ENCODE results near the gene NRP1. TPM values are rescaled to one million over a fixed set of nuclear protein-coding genes. Genes with fewer than 3 reads are reported as not detected.
A peak's percentile ranks its signal among the peaks of the same experiment; 100 is the strongest.

The NRP1 gene
- total and polyA plus RNA-seq, 4 experiments from 2014 or later, result 1.6 TPM; not detected in 2

DNA sequence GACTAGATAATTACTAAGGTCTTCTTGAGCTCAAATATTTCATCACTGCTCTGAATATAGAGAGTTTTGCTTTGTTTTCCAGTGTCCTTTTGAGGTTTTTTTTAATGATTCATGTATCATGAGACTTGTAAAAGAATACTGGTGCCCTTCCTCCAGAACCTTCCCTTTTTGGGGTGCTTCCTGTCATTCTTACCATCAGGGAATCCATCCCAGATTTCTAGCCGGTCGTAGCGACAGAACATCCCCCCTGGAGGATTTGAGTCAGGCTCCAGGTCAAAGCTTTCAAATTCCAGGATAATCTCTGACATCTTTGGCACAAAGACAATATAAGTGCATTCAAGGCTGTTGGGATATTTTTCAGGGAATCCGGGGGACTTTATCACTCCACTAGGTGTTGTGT is 71.0 kb downstream of the NRP1 start:
- no peak overlapping the region for H3K27ac Mint-ChIP-seq
- Histone ChIP-seq H3K4me3 (ENCODE audit: low read length in 2 of 2) (no peak overlapping the region), H3K9me3 (ENCODE audit: control insufficient read depth in 1 of 2, low read length in 2 of 2) (no peaks in the 10 kb centered on the region), H3K4me1 (ENCODE audit: insufficient read depth, low read length) (peaks cover 7% of the 10 kb centered on the region), H3K27me3 (ENCODE audit: insufficient read depth, low read length) (no peaks in the 10 kb centered on the region), H3K27ac (ENCODE audit: low read depth, low read length) (no peak overlapping the region), H3K36me3 (ENCODE audit: insufficient read depth, low read length) (no peaks in the 10 kb centered on the region)
- intact Hi-C loops (cut with micrococcal nuclease), result no loop called here
- H3K4me1 Mint-ChIP-seq, result peaks cover 8 to 15% (median 11%) of the 10 kb centered on the region in 4 donors
- ChIA-PET CTCF (ENCODE audit: partially characterized antibody) (interaction anchor here (1.6 kb wide), 1 partner anchor 71 kb away, joined by 5 read pairs; no protein-coding TSS in a partner anchor), POLR2A (ENCODE audit: partially characterized antibody) (interaction anchor here (0.8 kb wide), 1 partner anchor 14 kb away, joined by 3 read pairs; no protein-coding TSS in a partner anchor)
- DNase-seq, result no peak
- peaks cover 2% of the 10 kb centered on the region in 2 donors for H3K27me3 Mint-ChIP-seq
- H3K9me3 Mint-ChIP-seq, result no peaks in the 10 kb centered on the region
- H3K4me3 Mint-ChIP-seq, result no peak overlapping the region
- H3K36me3 Mint-ChIP-seq, result no peaks in the 10 kb centered on the region

DNA sequence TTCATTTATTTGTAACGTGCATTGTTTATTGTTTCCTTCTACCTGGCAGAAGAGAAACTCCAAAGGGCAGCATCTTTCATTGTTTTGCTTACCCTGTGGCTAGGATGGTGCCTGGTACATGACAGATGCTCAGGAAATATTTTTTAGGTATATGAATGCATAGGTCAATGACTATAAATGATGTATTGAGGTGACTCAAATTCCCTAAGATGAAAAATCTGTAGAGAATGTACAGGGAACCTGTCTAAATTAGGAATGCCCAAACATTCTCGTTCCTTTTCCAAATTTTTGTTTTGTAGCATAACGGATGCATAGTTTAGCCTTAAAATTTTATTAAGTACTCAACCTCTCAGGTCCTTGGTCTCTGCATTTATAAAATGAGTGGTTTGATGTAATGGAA is 71.6 kb downstream of the NRP1 start:
- CTCF ChIA-PET (ENCODE audit: partially characterized antibody), result interaction anchor here (1.6 kb wide), 1 partner anchor 70 kb away, joined by 5 read pairs; no protein-coding TSS in a partner anchor

DNA sequence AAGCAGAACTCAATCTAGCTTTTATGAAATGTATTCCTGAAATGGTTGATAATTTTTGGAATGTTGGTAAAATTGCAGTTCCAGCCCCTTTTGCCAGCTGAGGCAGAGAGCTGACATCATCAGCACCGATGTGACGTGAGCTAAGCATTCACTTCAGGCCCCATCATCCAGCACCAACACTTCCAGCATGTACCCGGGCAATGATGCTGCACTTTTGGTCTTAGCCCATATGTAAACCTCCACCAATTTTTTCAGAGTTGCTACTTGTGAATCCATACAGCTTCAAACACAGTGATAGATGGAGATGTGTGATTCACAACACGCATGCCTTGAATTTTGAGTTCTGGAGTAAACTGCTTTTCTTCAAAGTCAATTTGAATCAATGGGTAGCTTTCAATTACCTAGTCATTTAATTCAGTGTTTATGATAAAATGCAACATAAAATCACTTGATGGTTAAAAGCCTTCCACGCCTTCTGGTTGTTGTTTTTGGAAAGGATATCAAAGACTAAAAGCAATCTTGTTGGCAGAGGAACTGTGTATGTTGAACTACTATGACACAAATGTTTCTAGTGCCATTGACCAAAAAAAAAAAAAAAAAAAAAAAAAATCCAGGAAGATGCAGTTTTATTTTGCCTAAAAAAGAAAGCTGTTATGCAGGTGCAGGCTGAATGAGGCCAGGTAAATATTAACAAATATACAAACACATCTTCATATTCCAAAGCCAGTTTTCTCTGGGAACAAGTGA is 73.9 kb downstream of the NRP1 start:
- H3K27me3 Mint-ChIP-seq, result peaks cover 2% of the 10 kb centered on the region in 2 donors
- ChIA-PET POLR2A (ENCODE audit: partially characterized antibody) (no interaction called here), CTCF (ENCODE audit: partially characterized antibody) (interaction anchor here (0.5 to 2.0 kb wide), 2 partner anchors 34 to 67 kb away, joined by 3 to 7 read pairs; no protein-coding TSS in a partner anchor)
- no peak overlapping the region for H3K27ac ChIP-seq (ENCODE audit: low read depth, low read length)
- H3K27me3 ChIP-seq (ENCODE audit: insufficient read depth, low read length), result no peaks in the 10 kb centered on the region
- H3K4me1 Mint-ChIP-seq, result peaks cover 8 to 15% (median 11%) of the 10 kb centered on the region in 4 donors
- no peaks in the 10 kb centered on the region for H3K36me3 Mint-ChIP-seq
- no peak overlapping the region for H3K27ac Mint-ChIP-seq
- DNase-seq, result no peak
- H3K4me3 Mint-ChIP-seq, result no peak overlapping the region
- no peaks in the 10 kb centered on the region for H3K9me3 Mint-ChIP-seq
- H3K9me3 ChIP-seq (ENCODE audit: control insufficient read depth in 1 of 2, low read length in 2 of 2), result no peaks in the 10 kb centered on the region
- H3K4me3 ChIP-seq (ENCODE audit: low read length in 2 of 2), result no peak overlapping the region
- intact Hi-C loops (cut with micrococcal nuclease), result no loop called here
- H3K4me1 ChIP-seq (ENCODE audit: insufficient read depth, low read length), result peaks cover 7% of the 10 kb centered on the region
- no peaks in the 10 kb centered on the region for H3K36me3 ChIP-seq (ENCODE audit: insufficient read depth, low read length)

More for the DNA sequence above, 71.6 kb downstream of the NRP1 start:
- H3K4me1 Mint-ChIP-seq, result peaks cover 8 to 15% (median 11%) of the 10 kb centered on the region in 4 donors
- POLR2A ChIA-PET (ENCODE audit: partially characterized antibody), result no interaction called here
- H3K9me3 Mint-ChIP-seq, result no peaks in the 10 kb centered on the region
- H3K36me3 Mint-ChIP-seq, result no peaks in the 10 kb centered on the region
- no peaks in the 10 kb centered on the region for H3K36me3 ChIP-seq (ENCODE audit: insufficient read depth, low read length)
- H3K27ac ChIP-seq (ENCODE audit: low read depth, low read length), result no peak overlapping the region
- no peaks in the 10 kb centered on the region for H3K27me3 ChIP-seq (ENCODE audit: insufficient read depth, low read length)
- peaks cover 2% of the 10 kb centered on the region in 2 donors for H3K27me3 Mint-ChIP-seq
- H3K9me3 ChIP-seq (ENCODE audit: control insufficient read depth in 1 of 2, low read length in 2 of 2), result no peaks in the 10 kb centered on the region
- peaks cover 7% of the 10 kb centered on the region for H3K4me1 ChIP-seq (ENCODE audit: insufficient read depth, low read length)
- no peak overlapping the region for H3K4me3 ChIP-seq (ENCODE audit: low read length in 2 of 2)
- intact Hi-C loops (cut with micrococcal nuclease), result no loop called here
- H3K4me3 Mint-ChIP-seq, result no peak overlapping the region
- DNase-seq, result no peak
- H3K27ac Mint-ChIP-seq, result peak overlapping the region in 1 of 7 donors; percentile 19

DNA sequence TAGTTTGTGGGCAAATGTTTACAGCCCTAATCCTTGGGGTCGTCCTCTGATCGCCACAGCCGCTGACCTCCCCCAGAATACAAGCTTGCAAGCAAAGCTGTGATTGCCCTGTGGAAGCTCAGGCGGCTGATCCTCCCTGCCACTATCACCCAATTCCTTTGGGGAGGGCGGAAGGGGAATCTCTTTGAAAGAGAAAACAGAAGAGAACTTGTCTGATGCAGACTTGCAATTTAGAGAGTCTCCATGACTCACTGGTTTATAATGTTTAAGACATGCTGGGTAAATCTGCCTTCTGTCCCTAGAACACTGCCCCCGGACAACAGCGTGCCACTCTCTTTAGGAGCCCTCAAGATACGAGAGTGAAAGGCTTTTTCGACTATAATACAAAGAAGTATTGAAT is 75.5 kb downstream of the NRP1 start:
- POLR2A ChIA-PET (ENCODE audit: partially characterized antibody), result interaction anchor here (1.1 kb wide), 1 partner anchor 9 kb away, joined by 3 read pairs; no protein-coding TSS in a partner anchor

DNA sequence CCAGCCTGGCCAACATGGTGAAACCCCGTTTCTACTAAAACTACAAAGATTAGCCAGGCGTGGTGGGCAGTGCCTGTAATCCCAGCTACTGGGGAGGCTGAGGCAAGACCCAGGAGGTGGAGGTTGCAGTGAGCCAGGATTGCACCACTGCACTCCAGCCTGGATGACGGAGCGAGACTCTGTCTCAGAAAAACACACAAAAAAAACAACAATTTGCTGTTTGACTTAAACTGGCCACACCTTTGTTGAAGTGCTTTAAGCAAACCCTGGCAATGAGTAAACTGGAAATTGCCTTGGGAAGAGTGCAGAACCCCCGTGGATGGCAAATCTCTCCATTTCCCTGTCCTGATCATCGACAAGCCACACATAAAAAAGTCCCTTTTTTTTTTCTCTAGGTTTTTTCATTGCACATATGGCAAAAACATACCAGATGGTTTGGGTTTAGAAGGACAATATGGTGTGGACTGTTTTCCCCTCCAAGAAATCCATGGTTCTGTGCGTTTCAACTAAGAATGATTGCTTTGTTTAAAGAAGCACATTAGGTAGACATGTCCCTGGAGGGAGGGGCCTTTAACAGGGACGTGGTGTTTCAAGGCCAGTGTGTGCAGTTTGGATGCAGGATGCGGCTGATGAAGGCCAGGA is 76.9 kb downstream of the NRP1 start:
- Mint-ChIP-seq H3K9me3 (peaks cover 0 to 1% (median 0%) of the 10 kb centered on the region in 8 donors), H3K27me3 (peaks cover under 1 to 2% of the 10 kb centered on the region in 2 donors), H3K4me3 (no peak overlapping the region), H3K27ac (no peak overlapping the region), H3K4me1 (peaks cover 2 to 8% (median 6%) of the 10 kb centered on the region in 4 donors), H3K36me3 (no peaks in the 10 kb centered on the region)
- Histone ChIP-seq H3K9me3 (ENCODE audit: control insufficient read depth in 1 of 2, low read length in 2 of 2) (no peaks in the 10 kb centered on the region), H3K27ac (ENCODE audit: low read depth, low read length) (no peak overlapping the region), H3K4me3 (ENCODE audit: low read length in 2 of 2) (no peak overlapping the region), H3K36me3 (ENCODE audit: insufficient read depth, low read length) (no peaks in the 10 kb centered on the region), H3K4me1 (ENCODE audit: insufficient read depth, low read length) (no peaks in the 10 kb centered on the region), H3K27me3 (ENCODE audit: insufficient read depth, low read length) (no peaks in the 10 kb centered on the region)
- ChIA-PET CTCF (ENCODE audit: partially characterized antibody) (no interaction called here), POLR2A (ENCODE audit: partially characterized antibody) (no interaction called here)
- intact Hi-C loops (cut with micrococcal nuclease), result no loop called here
- DNase-seq, result no peak

More for the DNA sequence above, 75.5 kb downstream of the NRP1 start:
- H3K9me3 ChIP-seq (ENCODE audit: control insufficient read depth in 1 of 2, low read length in 2 of 2), result no peaks in the 10 kb centered on the region
- DNase-seq, result no peak
- no peak overlapping the region for H3K4me3 ChIP-seq (ENCODE audit: low read length in 2 of 2)
- CTCF ChIA-PET (ENCODE audit: partially characterized antibody), result interaction anchor here (1.4 kb wide), 1 partner anchor 16 kb away, joined by 3 read pairs; no protein-coding TSS in a partner anchor
- intact Hi-C loops (cut with micrococcal nuclease), result no loop called here
- H3K36me3 ChIP-seq (ENCODE audit: insufficient read depth, low read length), result no peaks in the 10 kb centered on the region
- no peak overlapping the region for H3K27ac ChIP-seq (ENCODE audit: low read depth, low read length)
- H3K4me3 Mint-ChIP-seq, result no peak overlapping the region
- peaks cover 1 to 6% (median 4%) of the 10 kb centered on the region in 4 donors for H3K4me1 Mint-ChIP-seq
- no peaks in the 10 kb centered on the region for H3K9me3 Mint-ChIP-seq
- H3K27me3 Mint-ChIP-seq, result peaks cover 2% of the 10 kb centered on the region in 2 donors
- H3K4me1 ChIP-seq (ENCODE audit: insufficient read depth, low read length), result peaks cover under 1% of the 10 kb centered on the region
- H3K36me3 Mint-ChIP-seq, result no peaks in the 10 kb centered on the region
- no peaks in the 10 kb centered on the region for H3K27me3 ChIP-seq (ENCODE audit: insufficient read depth, low read length)
- H3K27ac Mint-ChIP-seq, result peak overlapping the region in 2 of 7 donors; percentile 3 to 76

DNA sequence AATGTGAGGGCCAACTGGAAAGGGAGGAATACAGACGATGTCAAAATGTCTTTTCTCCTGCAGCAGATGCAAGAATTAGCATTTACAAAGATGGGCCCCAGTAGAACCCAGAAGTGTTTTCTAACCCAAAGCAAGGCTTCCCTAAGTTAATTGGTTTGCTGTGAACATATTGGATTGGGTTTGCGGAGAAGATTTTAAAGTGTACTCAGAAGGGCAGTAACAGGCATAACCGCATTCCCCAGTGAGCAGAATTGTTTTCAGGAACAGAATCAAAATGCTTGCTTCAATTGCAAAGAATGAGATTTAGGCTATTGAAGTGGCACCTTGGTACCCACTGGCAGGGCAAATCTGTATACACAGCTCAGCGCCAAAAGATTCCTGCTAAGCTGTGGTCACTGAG is 78.0 kb downstream of the NRP1 start:
- peaks cover 0 to 2% of the 10 kb centered on the region in 2 donors for H3K27me3 Mint-ChIP-seq
- H3K4me3 ChIP-seq (ENCODE audit: low read length in 2 of 2), result no peak overlapping the region
- no peak overlapping the region for H3K4me3 Mint-ChIP-seq
- H3K4me1 Mint-ChIP-seq, result peaks cover 4 to 19% (median 8%) of the 10 kb centered on the region in 4 donors
- no peaks in the 10 kb centered on the region for H3K36me3 ChIP-seq (ENCODE audit: insufficient read depth, low read length)
- H3K9me3 ChIP-seq (ENCODE audit: control insufficient read depth in 1 of 2, low read length in 2 of 2), result no peaks in the 10 kb centered on the region
- H3K27ac ChIP-seq (ENCODE audit: low read depth, low read length), result no peak overlapping the region
- H3K9me3 Mint-ChIP-seq, result peaks cover 0 to 2% (median 0%) of the 10 kb centered on the region in 8 donors
- no peaks in the 10 kb centered on the region for H3K27me3 ChIP-seq (ENCODE audit: insufficient read depth, low read length)
- CTCF ChIA-PET (ENCODE audit: partially characterized antibody), result no interaction called here
- DNase-seq, result no peak
- intact Hi-C loops (cut with micrococcal nuclease), result no loop called here
- no peak overlapping the region for H3K27ac Mint-ChIP-seq
- H3K4me1 ChIP-seq (ENCODE audit: insufficient read depth, low read length), result no peaks in the 10 kb centered on the region
- POLR2A ChIA-PET (ENCODE audit: partially characterized antibody), result no interaction called here
- H3K36me3 Mint-ChIP-seq, result no peaks in the 10 kb centered on the region

DNA sequence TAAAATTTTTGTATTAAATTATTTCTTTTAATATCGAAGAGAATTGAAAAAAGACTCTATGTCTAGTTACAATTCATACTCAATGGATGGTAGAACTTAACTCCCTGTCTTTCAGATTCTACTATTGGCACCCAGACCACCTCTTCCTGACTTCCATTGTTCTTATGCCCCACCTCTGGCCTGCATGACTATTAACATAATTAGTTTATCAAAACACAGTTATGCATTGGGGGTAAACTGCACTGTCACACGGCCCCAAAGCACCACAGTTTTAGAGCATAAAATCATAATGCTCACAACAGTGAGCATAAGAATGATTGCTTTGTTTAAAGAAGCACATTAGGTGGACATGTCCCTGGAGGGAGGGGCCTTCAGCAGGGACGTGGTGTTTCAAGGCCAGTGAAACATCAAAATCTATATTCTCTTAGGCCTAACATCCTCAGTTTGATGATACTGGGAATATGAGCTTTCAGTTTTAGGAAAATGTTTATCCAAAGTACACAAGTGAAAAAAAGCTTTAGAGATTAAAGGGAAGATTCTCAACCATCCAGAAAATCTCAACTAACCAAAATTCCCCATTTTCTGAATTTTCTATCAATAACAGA is 79.8 kb downstream of the NRP1 start:
- no peaks in the 10 kb centered on the region for H3K9me3 ChIP-seq (ENCODE audit: control insufficient read depth in 1 of 2, low read length in 2 of 2)
- ChIA-PET CTCF (ENCODE audit: partially characterized antibody) (no interaction called here), POLR2A (ENCODE audit: partially characterized antibody) (no interaction called here)
- H3K36me3 ChIP-seq (ENCODE audit: insufficient read depth, low read length), result no peaks in the 10 kb centered on the region
- Mint-ChIP-seq H3K36me3 (no peaks in the 10 kb centered on the region), H3K9me3 (peaks cover 0 to 10% (median 2%) of the 10 kb centered on the region in 8 donors), H3K4me3 (no peak overlapping the region), H3K27me3 (peaks cover 0 to 2% of the 10 kb centered on the region in 2 donors), H3K4me1 (peaks cover 7 to 27% (median 16%) of the 10 kb centered on the region in 4 donors), H3K27ac (no peak overlapping the region)
- no peak overlapping the region for H3K27ac ChIP-seq (ENCODE audit: low read depth, low read length)
- peaks cover 7% of the 10 kb centered on the region for H3K4me1 ChIP-seq (ENCODE audit: insufficient read depth, low read length)
- intact Hi-C loops (cut with micrococcal nuclease), result no loop called here
- DNase-seq, result no peak
- H3K4me3 ChIP-seq (ENCODE audit: low read length in 2 of 2), result no peak overlapping the region
- no peaks in the 10 kb centered on the region for H3K27me3 ChIP-seq (ENCODE audit: insufficient read depth, low read length)
